ENCODE data around the gene IDS.

DNA sequence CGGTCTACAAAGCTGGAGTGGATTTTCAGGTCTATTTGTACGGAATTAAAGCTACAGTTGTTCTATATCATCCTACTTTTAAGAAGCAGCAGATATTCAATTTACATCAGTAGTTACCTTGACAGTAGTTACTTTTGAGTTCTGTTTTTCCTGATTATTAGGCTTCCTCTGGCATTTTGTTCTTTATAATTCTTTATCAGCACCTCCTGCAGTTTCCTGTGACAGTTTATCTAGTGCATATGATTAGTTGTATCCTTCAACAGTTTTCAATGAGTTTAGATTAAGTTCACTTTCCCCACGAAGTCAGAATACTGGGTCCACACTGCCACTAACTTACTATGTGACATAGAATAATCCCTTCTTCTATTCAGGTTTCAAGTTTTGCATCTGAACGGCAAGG is 71.7 kb downstream of the IDS start:
- TF ChIP-seq GATA3 (IDR thresholded peaks at IDR 0.05; ENCODE audit: low read depth, low read length) (no peak), GATA2 (IDR thresholded peaks at IDR 0.05; ENCODE audit: low read depth, low read length) (no peak)
